Inflammatory macrophage (primary cell): ENCODE results near the gene ZNF277.

ENCODE experiments used
- DNase-seq, 2 donors: peaks; one replicate each; pipeline ENCODE4 v3.0.0-alpha.2; 2020 to 2022
- total RNA-seq, 18 experiments: gene quantifications; one replicate each; lab custom pipeline; 2026; ENCODE audit warnings: mixed read lengths in 6 of 18, inconsistent platforms in 2 of 18; lab: John Stamatoyannopoulos, UW

The ZNF277 gene, protein sequence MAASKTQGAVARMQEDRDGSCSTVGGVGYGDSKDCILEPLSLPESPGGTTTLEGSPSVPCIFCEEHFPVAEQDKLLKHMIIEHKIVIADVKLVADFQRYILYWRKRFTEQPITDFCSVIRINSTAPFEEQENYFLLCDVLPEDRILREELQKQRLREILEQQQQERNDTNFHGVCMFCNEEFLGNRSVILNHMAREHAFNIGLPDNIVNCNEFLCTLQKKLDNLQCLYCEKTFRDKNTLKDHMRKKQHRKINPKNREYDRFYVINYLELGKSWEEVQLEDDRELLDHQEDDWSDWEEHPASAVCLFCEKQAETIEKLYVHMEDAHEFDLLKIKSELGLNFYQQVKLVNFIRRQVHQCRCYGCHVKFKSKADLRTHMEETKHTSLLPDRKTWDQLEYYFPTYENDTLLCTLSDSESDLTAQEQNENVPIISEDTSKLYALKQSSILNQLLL
- total RNA-seq = 13.0 to 68.8 (median 25.5) reads per million in 18 experiments

DNA sequence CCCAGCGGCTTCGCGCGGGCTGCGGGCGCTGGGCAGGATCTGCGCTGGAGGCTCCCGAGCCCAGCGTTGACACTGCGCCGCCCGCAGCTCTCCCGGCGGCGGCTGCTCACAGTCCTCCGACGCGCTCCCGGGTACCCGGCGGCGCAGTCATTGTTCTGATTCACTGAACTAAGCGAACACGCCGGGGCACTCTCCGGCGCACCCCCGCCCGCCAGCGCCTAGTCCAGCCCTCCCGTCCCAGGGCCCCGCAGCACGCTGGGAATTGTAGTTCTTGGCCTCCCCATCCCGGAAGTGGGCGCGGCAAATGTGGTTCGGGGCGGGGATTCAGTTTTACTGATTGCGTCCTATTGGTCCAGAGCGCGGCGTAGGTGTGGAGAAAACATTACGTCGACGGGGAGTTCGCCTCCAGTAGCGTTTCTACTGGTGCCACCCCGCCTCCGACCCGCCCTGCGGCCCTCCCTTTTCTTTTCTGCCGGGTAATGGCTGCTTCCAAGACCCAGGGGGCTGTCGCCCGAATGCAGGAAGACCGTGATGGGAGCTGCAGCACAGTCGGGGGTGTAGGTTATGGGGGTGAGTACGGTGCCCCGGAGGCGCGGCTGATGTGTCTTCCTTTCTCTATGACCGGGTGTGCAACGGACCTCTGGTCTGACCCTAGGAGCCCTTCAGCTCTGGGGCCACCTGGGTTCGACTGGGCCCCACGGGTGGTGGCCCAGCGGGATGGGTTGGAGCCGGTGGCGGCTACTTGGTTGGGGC is at the start of gene ZNF277, which contains the start of gene DOCK4:
TSS of gene ZNF277 (plus strand) at position 458 of the 753 bp plus-strand sequence. CDS start at position 480, 22 bp downstream.
TSS of gene DOCK4 (minus strand) at position 162 of the 753 bp plus-strand sequence. CDS start 261 bp downstream, outside the sequence.
- peak; percentile 100 for DNase-seq

DNA sequence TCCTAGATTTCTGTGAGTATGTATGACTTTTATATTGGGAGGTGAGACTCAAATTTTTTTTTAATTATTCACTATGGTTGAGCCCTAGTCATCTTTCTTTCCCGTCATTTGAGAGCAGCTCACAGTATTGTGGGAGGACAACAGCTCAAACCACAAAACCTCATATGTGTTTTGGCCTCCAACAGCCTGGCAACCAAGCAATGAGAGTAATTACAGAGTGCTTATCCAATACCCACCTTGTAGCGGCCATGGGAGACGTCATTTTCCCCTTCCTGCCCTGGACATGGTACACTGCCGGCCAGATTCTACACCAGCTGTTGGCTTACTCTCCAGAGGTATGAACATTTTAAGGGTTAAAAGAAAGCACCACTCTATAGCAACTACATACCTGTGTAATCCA is 49.4 kb upstream of the ZNF277 start:
- peak in 1 of 2 donors; percentile 24 for DNase-seq

DNA sequence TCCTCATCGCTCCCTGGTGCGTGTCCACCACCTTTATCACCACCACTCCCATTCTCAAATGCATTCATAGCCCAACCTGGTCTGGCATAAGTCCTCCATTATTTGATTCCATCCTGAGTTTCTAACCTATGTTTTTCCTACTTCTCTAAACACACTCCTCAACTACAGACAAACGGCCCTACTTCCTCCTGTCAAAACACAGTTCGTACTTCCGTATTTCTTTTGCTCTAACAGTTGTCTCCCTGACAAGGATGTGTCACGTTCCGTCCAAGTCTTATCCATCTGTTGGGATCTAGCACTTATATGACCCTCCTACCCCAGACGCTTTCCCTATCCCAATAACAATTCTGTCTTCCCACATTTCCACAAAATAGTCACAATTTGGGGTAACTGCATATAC is 47.1 kb upstream of the ZNF277 start:
- peak; percentile 56 to 63 for DNase-seq

DNA sequence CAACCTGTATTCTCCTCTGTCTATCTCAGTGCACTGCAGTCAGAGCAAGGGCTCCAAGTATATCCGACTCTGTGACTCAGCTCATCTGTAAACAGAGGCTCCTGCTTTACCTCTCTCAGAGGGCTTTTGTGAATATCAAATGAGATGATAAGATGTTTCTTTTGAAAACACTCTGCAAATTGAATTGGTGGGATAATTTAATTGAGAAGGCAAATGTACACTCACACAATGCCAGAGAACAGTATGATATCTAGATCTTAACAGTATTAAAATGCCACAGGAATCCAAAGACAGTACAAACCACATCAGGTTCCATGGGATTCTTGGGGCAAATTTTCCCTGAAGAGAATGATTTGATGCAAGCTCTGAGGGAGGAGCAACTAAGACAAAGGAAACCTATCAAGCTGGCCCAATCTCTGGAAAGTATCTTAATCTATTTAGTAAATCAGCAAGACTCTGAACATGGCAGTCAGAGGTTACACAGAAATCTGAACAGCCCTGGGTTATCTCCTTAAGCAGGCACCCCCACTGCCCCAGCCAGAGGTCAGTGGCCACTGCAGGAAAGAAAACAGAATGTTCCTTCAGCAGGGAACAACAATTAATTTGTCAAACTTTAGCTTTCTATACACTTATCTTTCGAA is 46.2 kb upstream of the ZNF277 start:
- DNase-seq = no peak

DNA sequence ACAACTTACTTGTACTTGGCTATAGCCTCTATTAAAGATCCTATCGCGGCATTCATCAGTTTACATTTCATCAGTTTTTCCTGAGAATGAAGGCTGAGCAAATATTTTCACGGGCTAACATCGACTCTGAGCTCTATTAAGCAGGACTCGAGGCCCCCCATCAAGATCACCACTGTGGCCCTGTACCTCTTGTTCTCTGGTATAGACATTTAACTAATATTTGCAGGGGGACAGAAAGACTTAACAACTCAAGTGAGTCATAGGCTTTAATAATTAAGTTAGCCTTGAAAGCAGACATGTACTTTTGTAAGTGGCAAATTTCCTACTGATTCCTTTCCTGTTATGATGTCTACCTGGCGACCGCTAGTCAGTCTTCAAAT is 45.7 kb upstream of the ZNF277 start:
- DNase-seq = no peak

DNA sequence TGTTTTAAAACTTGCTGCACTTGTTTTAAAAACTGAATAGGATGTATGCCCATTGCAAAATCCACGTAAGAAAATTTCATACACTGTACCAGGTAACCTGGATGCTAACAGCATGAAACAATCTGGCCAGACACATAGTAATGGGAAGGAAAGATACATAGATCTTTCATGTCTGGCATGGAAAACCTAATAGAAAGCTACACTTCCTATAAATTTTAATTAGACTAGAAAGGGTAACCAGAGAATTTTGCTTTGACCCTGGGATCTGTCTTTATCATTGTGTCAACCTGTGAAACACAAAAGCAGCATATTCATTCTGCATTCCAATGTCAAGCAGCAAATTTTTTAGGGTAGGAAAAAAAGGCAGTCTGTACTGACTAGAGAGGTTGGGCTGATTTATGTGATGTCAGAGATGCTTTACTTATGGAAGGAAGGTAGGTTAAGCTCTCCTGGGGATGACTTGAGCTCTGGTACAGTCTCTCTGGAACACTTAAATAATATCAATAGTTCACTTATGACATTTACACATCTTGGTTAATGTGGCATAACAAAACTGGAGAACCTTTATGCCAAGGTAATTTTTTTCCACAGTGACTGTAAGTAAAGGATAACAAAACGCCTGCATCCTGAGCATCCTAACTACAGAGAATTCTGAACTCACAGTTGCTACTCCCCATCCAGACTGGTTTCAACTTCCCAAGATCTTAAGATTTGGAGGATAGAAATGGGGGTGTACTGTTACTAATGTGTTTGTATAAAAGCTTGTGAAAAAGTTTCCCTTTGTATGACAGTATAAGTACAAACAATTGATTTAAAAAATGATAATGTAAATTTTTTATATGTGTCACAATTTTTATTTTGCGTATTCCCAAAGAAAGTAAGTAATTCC is 45.0 kb upstream of the ZNF277 start:
- DNase-seq = no peak

DNA sequence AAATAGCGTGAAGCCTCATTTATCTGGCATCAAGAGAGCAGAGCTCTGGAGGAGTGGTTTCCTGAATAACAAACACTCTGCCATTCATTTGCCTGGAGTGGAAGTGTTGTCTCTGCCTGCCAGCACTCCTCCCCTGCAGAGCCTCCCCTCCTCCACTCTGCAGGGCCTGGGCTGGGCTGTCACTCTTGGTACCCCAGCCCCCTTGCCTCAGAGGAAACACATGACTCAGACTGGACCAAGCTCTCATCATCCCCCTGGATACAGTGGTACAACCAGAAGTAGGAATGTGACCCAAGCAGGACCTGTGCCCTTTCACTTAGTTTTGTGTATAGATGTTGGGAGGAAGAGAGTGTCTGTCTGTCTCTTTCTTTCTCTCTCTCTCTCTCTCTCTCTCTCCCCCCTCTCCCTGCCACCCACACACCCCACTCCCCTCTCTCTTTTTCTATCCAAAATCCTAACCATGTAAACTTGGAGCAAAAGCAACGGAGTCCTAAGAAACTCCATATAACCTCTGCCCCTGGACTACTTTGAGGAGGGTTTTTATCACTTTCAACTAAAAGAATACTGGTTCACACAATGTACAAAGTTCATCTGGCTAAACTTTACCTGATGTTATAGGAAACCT is 44.2 kb upstream of the ZNF277 start:
- DNase-seq = no peak

DNA sequence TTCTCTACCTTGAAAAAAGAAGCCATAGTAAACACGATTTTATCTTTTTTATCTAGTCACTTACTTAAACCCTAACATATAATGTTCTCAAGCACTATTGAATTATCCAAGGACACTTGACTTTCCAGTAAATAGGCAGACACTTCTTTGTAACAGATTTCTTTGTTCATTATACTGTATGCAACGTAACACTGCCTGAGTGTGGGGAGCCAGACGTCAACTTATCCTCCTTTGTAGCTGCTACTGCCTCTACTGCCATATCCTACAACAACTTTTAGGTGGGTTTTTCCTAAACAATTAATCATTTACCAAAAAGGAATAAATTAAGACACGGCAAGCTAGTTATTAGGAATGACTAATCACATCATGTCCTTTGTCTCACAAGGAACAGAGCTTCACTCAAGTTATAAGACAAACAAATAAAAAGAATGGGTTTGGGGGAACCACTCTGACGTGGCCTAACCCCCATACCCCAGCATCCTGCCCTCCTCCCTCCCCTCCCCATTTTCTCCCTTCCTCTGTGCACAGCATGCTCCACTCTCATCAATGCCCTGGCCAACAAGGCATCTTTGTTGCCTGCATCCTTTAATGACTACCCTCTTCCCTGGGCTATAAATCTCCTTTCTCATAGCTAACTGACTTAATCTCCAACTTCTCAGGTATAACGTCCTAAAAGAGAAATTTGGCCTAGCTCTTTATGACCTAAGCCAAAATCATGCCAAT is 43.5 kb upstream of the ZNF277 start:
- no peak for DNase-seq

DNA sequence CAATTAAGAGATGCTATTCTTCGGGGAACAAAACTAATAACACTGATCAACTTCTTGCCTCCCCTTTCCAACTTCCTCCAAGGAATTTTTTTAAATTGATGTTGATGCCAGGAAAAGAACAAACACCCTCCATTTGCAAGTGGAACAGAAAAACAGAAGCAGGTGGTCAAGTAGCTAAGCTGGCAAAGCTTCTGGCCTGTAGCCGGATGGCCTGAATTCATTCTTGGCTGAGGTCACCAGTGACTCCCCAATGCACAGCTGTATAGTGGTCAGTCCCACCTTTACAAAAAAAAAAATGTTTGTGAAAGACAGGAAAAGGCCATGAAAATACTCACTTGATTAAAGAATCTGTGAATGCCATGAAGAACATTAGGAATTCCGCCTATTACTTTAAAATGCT is 39.3 kb upstream of the ZNF277 start:
- DNase-seq = no peak

DNA sequence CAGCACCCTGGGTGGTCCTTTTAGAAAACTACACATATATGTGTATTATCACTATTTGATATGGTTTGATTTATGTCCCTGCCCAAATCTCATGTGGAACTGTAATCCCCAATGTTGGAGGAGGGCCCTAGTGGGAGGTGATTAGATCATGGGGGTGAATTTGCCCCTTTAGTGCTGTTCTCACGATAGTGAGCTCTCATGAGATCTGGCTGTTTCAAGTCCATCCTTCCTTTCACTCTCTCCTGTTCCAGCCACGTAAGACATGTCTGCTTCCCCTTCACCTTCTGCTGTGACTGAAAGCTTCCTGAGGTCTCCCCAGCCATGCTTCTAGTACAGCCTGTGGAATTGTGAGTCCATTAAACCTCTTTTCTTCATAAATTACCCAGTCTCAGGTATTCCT is 37.6 kb upstream of the ZNF277 start:
- DNase-seq = no peak

DNA sequence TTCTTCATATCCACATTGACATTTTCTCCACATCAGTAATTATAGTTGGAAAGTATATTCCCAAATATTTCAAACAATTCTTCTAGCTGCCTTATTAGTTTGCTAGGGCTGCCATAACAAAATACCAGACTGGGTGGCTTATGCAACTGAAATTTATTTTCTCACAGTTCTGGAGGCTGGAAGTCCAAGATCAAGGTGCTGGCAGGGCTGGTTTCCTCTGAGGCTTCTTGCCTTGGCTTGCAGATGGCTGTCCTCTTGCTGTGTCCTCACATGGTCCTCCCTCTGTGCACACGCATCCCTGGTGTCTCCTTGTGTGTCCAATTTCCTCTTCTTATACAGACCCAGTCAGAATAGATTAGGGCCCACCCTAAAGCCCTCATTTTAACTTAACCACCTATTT is 34.8 kb upstream of the ZNF277 start:
- DNase-seq = no peak

DNA sequence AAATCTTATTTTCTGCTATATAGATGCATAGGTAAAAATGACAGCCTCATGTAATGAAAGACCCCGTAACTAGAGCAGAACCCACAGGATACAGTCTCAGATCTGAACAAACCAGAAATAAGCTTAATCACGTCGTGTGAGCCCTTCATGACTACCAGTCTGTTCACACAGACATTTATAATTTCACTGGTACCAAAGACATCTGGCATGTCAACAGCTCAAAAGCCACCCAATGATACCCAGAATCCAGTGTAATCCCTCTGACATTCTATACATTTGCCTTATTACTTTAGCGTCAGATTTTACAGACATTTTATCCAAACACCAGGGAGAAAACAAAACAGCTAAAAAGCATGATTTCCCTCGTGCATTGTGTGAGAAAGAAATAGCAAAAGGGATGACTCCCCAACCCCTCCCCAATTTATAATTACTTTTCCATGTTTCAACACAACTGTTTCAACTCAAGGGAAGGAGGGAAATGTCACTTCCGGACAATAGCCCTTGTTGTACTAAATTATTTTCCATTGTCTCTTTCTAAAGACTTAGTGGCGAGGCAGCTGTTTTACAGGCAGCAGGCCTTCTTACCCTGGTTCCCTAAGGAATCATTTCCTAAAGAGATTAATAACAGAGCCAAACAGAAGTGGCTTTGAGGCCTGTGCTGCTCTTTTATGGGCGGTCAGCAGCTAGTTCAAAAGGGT is 33.5 kb upstream of the ZNF277 start:
- DNase-seq = no peak

DNA sequence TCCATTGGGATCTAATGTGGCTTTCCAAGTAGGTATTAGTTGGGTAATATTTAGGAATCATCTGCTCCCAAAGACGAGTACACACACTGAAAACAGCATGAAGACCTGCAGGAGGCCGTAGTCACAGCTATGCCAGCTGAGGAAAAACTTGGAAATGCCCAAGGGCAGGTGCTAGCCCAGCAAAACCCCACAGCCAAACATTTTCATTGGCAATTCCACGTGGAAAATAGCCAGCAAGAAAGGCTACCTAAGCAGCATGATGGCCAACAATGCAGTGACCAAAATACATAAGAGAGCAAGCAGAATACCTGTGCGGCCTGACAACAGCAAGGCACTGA is 33.0 kb upstream of the ZNF277 start:
- no peak for DNase-seq

DNA sequence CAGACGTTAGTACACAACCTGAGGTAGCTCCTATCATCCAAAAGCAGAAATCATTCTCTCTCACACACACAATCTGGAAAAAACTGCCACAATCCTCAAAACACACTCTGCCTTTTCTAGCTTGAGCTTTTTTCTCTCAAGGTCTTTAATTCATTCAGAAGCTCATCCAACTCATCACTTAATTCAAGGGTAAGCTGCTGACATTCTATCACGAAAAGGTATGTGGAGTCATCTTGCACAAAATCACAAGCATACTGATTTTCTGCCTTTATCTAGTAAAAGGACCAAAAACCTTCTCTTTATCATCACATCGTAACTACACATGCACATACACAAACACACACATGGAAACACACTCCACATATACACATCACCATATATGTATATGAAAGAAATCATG is 32.3 kb upstream of the ZNF277 start:
- no peak for DNase-seq

DNA sequence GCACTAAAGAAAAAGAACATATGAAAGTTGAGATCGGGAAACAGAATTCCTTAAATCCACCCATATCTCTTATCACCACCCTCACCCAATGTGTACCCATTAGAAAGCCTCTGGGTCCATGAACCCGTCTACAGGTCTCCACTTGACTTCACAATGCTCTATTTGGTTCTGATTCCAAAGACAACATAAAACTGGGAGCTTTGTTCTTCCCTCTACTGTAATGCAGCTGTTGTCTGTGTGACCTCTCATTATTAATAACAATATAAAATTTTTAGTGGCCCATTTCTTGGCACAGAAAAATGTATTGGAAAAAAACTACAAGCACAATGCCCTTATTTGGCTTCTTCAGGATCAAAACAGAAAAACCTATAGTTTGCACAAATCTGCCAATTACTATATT is 30.3 kb upstream of the ZNF277 start:
- no peak for DNase-seq

DNA sequence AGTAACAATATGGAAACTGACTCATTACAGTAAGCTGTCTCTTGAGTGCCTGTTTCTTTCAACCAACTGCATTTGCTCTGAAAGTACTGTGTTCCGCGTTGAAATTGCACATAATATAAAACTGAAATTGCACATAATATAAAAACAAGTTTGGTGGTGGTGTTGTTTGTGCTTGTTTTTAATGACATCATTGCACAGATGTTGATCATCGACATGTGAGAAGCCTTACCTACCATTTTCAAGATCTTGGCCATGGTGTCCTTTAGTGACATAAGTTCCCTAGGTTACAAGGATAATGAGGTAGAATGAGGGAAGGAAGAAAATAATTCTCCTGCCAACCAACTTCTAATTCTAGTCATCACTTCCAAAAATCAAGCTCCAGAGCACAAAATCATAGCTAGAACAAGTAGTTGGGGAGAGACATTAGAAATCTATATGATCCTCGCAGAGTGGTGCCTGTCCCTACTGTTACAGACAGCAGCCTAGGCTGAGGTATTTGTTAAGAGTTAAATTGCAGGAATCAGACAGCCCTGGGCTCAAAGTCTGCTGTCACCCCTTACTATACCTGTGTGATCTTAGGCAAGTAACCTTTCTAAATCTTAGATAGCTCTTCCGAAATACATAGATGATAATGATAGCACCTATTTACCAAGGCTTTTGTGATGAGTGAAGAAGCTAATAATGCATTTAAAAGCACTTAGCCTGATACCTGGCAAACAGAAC is 29.6 kb upstream of the ZNF277 start:
- no peak for DNase-seq

DNA sequence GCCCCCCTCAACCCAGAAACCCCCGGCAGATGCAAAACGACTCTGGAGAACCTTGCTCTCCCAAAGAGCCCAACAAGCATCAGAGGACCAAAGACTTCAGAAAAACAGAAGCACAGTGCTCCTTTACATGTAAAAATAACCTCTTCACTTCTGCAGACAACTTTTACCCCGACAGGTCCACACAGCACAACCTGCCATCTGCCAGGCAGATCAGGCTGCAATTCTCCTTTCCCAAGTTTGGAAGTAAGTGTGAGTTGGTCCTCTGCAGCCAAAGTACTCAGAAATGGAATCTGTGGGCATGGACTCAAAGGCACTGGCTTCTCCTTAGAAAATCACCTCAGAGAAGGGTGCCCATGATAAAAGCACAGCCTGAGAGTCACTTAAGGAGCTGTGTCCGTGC is 26.3 kb upstream of the ZNF277 start:
- DNase-seq = no peak

DNA sequence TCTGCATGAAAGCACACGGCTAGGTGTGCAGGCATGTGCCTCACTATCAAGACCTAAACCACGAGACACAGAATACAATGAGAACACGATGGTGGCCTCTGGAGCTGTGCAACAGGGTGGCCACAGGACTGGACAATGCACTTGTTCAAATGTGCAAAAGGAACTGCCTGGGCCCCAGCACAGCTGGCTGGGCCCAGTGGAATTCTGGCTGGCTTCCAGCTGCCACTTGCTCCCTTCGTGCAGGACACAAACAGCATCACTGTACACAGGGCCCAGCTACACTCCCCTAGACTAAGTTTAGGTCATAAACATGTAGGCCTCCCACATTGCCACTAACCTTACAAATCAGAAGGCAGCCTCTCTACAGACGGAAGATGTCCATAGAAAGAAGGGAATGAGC is 23.7 kb upstream of the ZNF277 start:
- no peak for DNase-seq

DNA sequence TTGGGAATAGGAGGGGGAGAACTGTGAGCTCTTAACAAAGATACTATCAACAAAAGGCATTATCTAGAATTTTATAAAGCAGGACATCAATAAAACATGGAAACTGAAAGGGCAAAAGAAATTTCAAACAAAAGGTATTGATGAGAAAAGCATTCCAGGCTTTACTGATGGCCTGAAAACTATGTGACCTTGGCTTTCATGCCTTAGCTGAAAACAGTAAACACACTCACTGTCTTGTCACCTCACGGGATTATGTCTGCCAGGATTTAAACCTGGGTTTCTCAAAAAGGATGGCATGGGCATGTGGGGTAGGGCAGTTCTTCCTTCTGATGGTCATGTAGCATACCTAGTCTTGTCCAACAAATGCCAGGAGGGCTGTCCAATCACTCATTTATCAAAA is 23.2 kb upstream of the ZNF277 start:
- no peak for DNase-seq

DNA sequence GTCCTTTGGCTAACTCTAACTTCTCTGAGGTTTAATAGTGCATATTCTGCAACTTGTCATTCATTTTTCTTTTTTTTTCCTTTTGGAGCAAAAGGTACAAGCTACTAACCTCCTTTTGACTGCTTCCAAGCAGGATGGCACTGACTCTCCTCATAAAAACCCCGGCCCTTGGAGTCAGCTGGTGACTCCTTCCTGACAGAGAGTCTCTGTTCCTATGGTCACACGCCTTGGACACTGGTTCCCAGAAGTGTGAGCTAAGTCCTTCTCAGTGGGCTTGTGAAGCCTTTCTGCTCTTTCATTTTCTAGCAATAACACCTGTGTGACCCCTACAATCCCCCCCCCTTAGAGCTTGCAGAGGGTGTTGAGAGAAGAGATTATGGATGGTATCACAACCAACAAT is 22.0 kb upstream of the ZNF277 start:
- DNase-seq = no peak
